GM13976 (cell line): Measurements from ENCODE around the gene AURKA.

Experiments used
- DNase-seq: peaks from one replicate; pipeline ENCODE4 v3.0.0; 2012; ENCODE audit warnings: low spot score
- in situ Hi-C: fragments of 300-500 bp; cut with MboI; formaldehyde crosslinking; loops from one replicate; pipeline ENCODE4 v1.12.0; 2022; ENCODE audit warnings: low sequenced_read_pairs, mixed read lengths, inconsistent platforms; ENCODE audit not compliant: unreplicated experiment
- TF ChIP-seq, protein P1 (sequence below): IDR thresholded peaks from 2 replicates; pipeline ENCODE4 v1.5.1; 2012; ENCODE audit warnings: borderline replicate concordance, mild to moderate bottlenecking; ENCODE audit not compliant: insufficient read depth; ENCODE audit errors: extremely low read depth, missing control alignments, control extremely low read depth

The AURKA gene

GRCh38 chr20:56433221-56433879 is 41.3 kb upstream of the AURKA start:
- TF ChIP-seq, protein P1, sequence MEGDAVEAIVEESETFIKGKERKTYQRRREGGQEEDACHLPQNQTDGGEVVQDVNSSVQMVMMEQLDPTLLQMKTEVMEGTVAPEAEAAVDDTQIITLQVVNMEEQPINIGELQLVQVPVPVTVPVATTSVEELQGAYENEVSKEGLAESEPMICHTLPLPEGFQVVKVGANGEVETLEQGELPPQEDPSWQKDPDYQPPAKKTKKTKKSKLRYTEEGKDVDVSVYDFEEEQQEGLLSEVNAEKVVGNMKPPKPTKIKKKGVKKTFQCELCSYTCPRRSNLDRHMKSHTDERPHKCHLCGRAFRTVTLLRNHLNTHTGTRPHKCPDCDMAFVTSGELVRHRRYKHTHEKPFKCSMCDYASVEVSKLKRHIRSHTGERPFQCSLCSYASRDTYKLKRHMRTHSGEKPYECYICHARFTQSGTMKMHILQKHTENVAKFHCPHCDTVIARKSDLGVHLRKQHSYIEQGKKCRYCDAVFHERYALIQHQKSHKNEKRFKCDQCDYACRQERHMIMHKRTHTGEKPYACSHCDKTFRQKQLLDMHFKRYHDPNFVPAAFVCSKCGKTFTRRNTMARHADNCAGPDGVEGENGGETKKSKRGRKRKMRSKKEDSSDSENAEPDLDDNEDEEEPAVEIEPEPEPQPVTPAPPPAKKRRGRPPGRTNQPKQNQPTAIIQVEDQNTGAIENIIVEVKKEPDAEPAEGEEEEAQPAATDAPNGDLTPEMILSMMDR: no peak
- in situ Hi-C loops: no loop called here
- no peak for DNase-seq

DNA sequence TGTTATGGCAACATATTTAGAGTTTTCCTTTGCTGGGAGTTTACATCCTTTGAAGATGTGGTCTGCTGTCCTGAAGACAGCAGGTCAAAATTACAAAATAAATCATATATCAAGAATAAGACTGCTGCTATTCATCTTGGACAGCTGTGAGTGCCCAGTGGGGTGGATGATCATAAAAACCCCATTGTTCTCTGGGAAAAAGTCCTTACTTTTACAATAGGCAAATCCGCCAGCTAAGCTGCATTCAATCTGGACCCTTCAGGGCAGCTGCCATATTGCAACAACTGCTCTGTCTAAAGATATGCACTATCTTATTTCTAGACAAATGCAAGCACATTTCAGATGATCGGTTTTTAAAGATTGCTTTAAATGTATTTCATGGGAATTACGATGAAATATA is 39.5 kb upstream of the AURKA start:
- no peak for DNase-seq
- TF ChIP-seq, protein P1: no peak

DNA sequence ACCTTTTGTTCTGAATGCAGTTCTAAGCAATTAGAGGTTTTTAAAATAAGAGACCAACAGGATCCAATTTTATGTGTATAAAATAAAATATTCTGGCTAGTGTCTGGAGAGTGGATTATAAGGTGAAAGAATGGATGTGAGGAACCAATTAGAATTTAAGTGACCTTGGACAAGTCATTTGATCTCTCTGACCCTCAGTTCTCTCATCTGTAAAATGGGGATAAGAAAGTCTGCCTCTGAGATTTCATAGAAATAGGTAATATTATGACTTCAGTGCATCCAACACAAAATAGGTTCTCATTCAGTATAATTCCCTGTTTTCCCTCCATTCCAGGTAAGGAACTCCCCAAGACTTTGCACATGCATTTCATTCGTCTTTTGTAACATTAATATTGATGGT is 38.9 kb upstream of the AURKA start:
- in situ Hi-C loops: no loop called here
- no peak for DNase-seq
- TF ChIP-seq, protein P1: no peak

More for the DNA sequence above, 39.5 kb upstream of the AURKA start:
- in situ Hi-C loops: no loop called here

- TF ChIP-seq, protein P1: no peak
- no peak for DNase-seq
- in situ Hi-C loops: no loop called here
Measured at GRCh38 chr20:56430461-56430860, 38.4 kb upstream of the AURKA start.

DNA sequence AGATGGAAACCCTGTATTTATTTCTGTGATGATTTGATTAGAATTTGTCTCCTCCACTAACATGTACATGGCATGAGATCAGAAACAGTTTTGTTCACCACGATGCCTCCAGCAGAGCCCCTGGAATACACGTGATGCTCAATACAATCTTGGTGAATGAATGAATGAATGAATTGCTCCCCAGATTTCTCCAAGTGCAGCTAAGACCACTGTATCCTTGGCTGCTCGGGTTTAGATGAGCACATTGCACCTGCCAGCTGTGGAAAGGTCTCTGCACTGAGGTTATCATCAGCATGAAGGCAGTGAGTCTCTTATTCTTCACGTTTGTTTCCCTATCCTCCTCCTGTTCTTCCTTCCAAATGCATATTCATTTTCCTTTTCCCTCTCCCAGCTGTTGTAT is 37.9 kb upstream of the AURKA start:
- in situ Hi-C loops: no loop called here

GRCh38 chr20:56429502-56429901 is 37.5 kb upstream of the AURKA start:
- in situ Hi-C loops: no loop called here
- TF ChIP-seq, protein P1: no peak
- DNase-seq: no peak

More for the DNA sequence above, 37.9 kb upstream of the AURKA start:
- TF ChIP-seq, protein P1: no peak
- DNase-seq: no peak

DNA sequence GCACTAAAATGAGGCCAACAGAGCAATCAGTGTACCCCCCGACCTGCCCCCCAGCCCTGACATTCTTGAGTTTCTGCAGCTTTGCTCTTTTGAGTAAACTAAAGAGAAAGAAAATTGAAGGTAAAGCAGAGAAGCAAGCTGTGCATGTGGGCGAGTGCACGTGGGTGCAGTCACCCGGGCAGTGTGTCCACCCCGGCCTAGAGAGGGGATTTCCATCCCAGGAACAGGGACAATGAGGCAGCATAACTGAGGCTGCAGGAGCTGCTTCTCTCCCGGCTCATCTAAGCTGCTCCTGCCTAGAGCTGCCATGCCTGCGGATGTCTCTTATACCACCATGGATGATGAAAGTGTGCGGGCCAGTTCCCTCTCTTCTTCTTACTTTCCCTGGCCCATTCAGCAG is 36.9 kb upstream of the AURKA start:
- DNase-seq: no peak
- in situ Hi-C loops: no loop called here
- TF ChIP-seq, protein P1: no peak
